ENCODE measurements around the gene DNER. TPM values are rescaled to one million over a fixed set of nuclear protein-coding genes. Genes with fewer than 3 reads are reported as not detected.

The DNER gene
- total and polyA plus RNA-seq, 2 of the 13 experiments (the other 11 are each of a cell fraction or from before 2014, with no cell fraction given), result not detected

DNA sequence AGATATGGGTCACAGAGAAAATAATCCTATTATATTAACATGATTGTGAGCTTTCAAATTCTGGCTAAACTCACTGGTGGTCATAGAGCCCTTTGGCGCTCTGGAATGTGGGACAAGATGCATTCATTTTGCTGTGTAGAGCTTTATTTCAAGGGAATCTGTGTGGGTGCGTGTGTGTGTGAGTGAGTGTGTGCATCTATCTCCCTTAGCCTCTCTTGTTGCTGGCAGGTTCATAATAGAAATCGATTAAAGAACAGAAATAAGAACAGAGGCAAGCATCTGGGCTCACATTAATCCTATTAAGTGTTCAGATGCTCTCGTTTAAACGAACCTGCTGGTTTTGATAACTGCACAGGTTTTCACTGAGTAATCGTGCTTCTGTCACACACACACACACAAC, 287.9 kb downstream of the DNER start:
- WGBS (ENCODE audit: low lambda C conversion rate), result 14% methylated on average over 6 of the region's 6 CpGs
- ATAC-seq, result no peak
- no peak for TF ChIP-seq STAT6 (CRISPR knock-in tag; IDR thresholded peaks at IDR 0.05; ENCODE audit: borderline replicate concordance)
- no peak for TF ChIP-seq SETDB1 (CRISPR knock-in tag; IDR thresholded peaks at IDR 0.05; ENCODE audit: borderline replicate concordance)
- TF ChIP-seq EP300 (IDR thresholded peaks at IDR 0.05; ENCODE audit: low read depth in 2 of 2, low read length in 2 of 2), result no peak
- no peak for TF ChIP-seq EP300 (CRISPR knock-in tag; IDR thresholded peaks at IDR 0.05; ENCODE audit: borderline replicate concordance)
- no peak for TF ChIP-seq SMAD9 (CRISPR knock-in tag; IDR thresholded peaks at IDR 0.05)
- no peak for TF ChIP-seq CEBPB (IDR thresholded peaks at IDR 0.05; ENCODE audit: borderline replicate concordance, low read depth, low read length)
- no peak for TF ChIP-seq HOXD1 (CRISPR knock-in tag; IDR thresholded peaks at IDR 0.05)

More for the DNA sequence above, 287.9 kb downstream of the DNER start:
- H3K4me1 ChIP-seq (ENCODE audit: insufficient read depth, low read length), result no peaks in the 10 kb centered on the region
- BruUV-seq (replicated peaks), result no TSS peak
- no peaks in the 10 kb centered on the region for H3K9me3 ChIP-seq (ENCODE audit: low read length)
- ChIA-PET CTCF (ENCODE audit: low intra/inter-chr PET ratio, low total read pairs) (no interaction called here), POLR2A (no interaction called here)
- no peak overlapping the region for H3K4me2 ChIP-seq (ENCODE audit: low read depth, low read length)
- H3K27me3 ChIP-seq (ENCODE audit: control insufficient read depth in 1 of 2, insufficient read depth in 2 of 2, low read length in 2 of 2), result no peaks in the 10 kb centered on the region
- no peak overlapping the region for H3K9ac ChIP-seq (ENCODE audit: insufficient read depth, low read depth, low read length)
- no peak overlapping the region for H3K27ac ChIP-seq (ENCODE audit: extremely low read length, insufficient read depth, low read length)
- FAIRE-seq (no peak), DNase-seq (ENCODE audit: low spot score) (no peak)
- no peak overlapping the region for H3K4me3 ChIP-seq (replicated peaks in 1 of 3; ENCODE audit: insufficient read depth in 1 of 3, low read depth in 2 of 3, low read length in 3 of 3)
- H4K20me1 ChIP-seq (ENCODE audit: insufficient read depth, low read length), result no peaks in the 10 kb centered on the region
- in situ Hi-C loops (cut with HindIII; ENCODE audit: extremely low pct_ligation_motif_present, low pct_unique_long_range_greater_than_20kb), result no loop called here
- H2AFZ ChIP-seq (ENCODE audit: low read length), result no peak overlapping the region
- H3K36me3 ChIP-seq (replicated peaks in 1 of 2; ENCODE audit: control insufficient read depth in 1 of 2, insufficient read depth in 2 of 2, low read length in 2 of 2), result no peaks in the 10 kb centered on the region
- no peaks in the 10 kb centered on the region for H3K79me2 ChIP-seq (ENCODE audit: insufficient read depth, low read length)
- intact Hi-C loops (cut with micrococcal nuclease; ENCODE audit: unreplicated experiment), result no loop called here

All from HepG2 (cell line).